K562 (cell line): Measurements from ENCODE around the gene KLHL22. TPM values are rescaled to one million over a fixed set of nuclear protein-coding genes. Genes with fewer than 3 reads are reported as not detected.

ENCODE experiments used
- ATF1 ChIP-seq, 2 experiments: fragments of 450-650 bp in 1 of 2; IDR thresholded peaks; 2 replicates each; pipeline ENCODE4 v1.6.1; 2016; ENCODE audit warnings: missing compliant biosample characterization in 1 of 2, missing genetic modification characterization in 1 of 2
- FOS ChIP-seq: IDR thresholded peaks from 3 replicates; pipeline ENCODE4 v1.6.1; 2011; ENCODE audit not compliant: insufficient read length; ENCODE audit errors: extremely low read depth
- KDM5B ChIP-seq: fragments of 200-600 bp; sonication (generic); IDR thresholded peaks from 2 replicates; pipeline ENCODE4 v1.6.1; 2012; ENCODE audit warnings: low read depth, mild to moderate bottlenecking, moderate library complexity, low read length, control low read depth, inconsistent platforms; ENCODE audit not compliant: insufficient replicate concordance
- MECOM ChIP-seq: fragments of 250-450 bp; sonication (Bioruptor Pico); IDR thresholded peaks from 2 replicates; pipeline ENCODE4 v1.8.0; 2022; ENCODE audit warnings: inconsistent platforms
- MEF2D ChIP-seq: conservative IDR thresholded peaks from 2 replicates; pipeline ENCODE4 v1.6.1; 2016; ENCODE audit warnings: low read depth, missing genetic modification characterization, missing compliant biosample characterization
- NCOA1 ChIP-seq: fragments of 450-650 bp; IDR thresholded peaks from 2 replicates; pipeline ENCODE4 v1.6.1; 2016; ENCODE audit warnings: low read depth
- NFRKB ChIP-seq: fragments of 450-650 bp; IDR thresholded peaks from 2 replicates; pipeline ENCODE4 v1.6.1; 2016; ENCODE audit warnings: low read depth
- OTX1 ChIP-seq: fragments of 450-650 bp; formaldehyde crosslinking; IDR thresholded peaks from 2 replicates; pipeline ENCODE4 v1.4.0; 2022; ENCODE audit warnings: mild to moderate bottlenecking
- RAD21 ChIP-seq, 2 experiments: fragments of 250-450 bp in 1 of 2; fragments of 450-650 bp in 1 of 2; sonication (Bioruptor Pico) in 1 of 2; formaldehyde crosslinking in 1 of 2; IDR thresholded peaks in 1 of 2; conservative IDR thresholded peaks in 1 of 2; 2 replicates each; pipeline versions ENCODE4 v1.4.0 to v1.8.0; 2020 to 2022; ENCODE audit warnings: mild to moderate bottlenecking in 2 of 2, moderate library complexity in 1 of 2
- RAD51 ChIP-seq: fragments of 450-650 bp; IDR thresholded peaks from 2 replicates; pipeline ENCODE4 v1.7.1; 2016; ENCODE audit warnings: low read depth, mild to moderate bottlenecking, borderline replicate concordance
- SPI1 ChIP-seq: IDR thresholded peaks from 2 replicates; pipeline ENCODE4 v1.6.1; 2011; ENCODE audit warnings: low read depth, low read length, control low read depth, borderline replicate concordance
- TEAD1 ChIP-seq, 2 experiments: fragments of 450-650 bp in 1 of 2; sonication (generic) in 1 of 2; formaldehyde crosslinking; IDR thresholded peaks; 2 replicates each; pipeline versions ENCODE4 v1.4.0 to v1.8.0; 2020 to 2022; ENCODE audit warnings: mild to moderate bottlenecking in 2 of 2, missing genetic modification reagents in 1 of 2
- TEAD4 ChIP-seq, 2 experiments: sonication (generic) in 1 of 2; formaldehyde crosslinking in 1 of 2; IDR thresholded peaks; 2 replicates each; pipeline versions ENCODE4 v1.6.1 to v1.8.0; 2012 to 2022; ENCODE audit warnings: borderline replicate concordance in 1 of 2, inconsistent platforms in 1 of 2, low read length in 1 of 2, mild to moderate bottlenecking in 1 of 2, missing genetic modification reagents in 1 of 2
- ZFP1 ChIP-seq: fragments of 450-650 bp; formaldehyde crosslinking; IDR thresholded peaks from 2 replicates; pipeline ENCODE4 v1.4.0; 2020; ENCODE audit warnings: mild to moderate bottlenecking, mixed read lengths
- ZNF507 ChIP-seq: conservative IDR thresholded peaks from 2 replicates; pipeline ENCODE4 v1.6.1; 2017; ENCODE audit warnings: missing genetic modification characterization, missing compliant biosample characterization
- ZNF551 ChIP-seq: fragments of 250-450 bp; sonication (Bioruptor Pico); IDR thresholded peaks from 2 replicates; pipeline ENCODE4 v1.5.0; 2021; ENCODE audit warnings: mild to moderate bottlenecking, moderate library complexity
- polyA plus RNA-seq, 8 experiments: library from polyadenylated mRNA; depleted of rRNA in 4 of 8; stranded (reverse) in 5 of 8; unstranded in 3 of 8; fragments of >200 nt; fragmentation: Nextera tagmentation in 2 of 8; fragmentation: Illumina TruSeq in 1 of 8; extraction: Ambion mirVana in 2 of 8; extraction: Trizol in 1 of 8; gene quantifications; 2 replicates each; pipeline versions ENCODE4 v1.2.1 to v1.2.3, GENCODE V29; 2011 to 2014; ENCODE audit warnings: inconsistent platforms in 1 of 8, missing spikeins in 1 of 8
- total RNA-seq, 7 experiments: library from RNA; depleted of rRNA in 6 of 7; stranded (reverse); fragments of >200 nt in 6 of 7; fragmentation: Illumina TruSeq in 2 of 7; extraction: Trizol in 2 of 7; gene quantifications; 2 replicates each; pipeline versions ENCODE4 v1.2.1 to v1.2.3, GENCODE V29; 2011 to 2021; ENCODE audit warnings: low replicate concordance in 1 of 7
- TF ChIP-seq, protein P1 (sequence below): fragments of 450-650 bp; IDR thresholded peaks from 2 replicates; pipeline ENCODE4 v1.6.1; 2017; ENCODE audit warnings: antibody characterized with exemption, mild to moderate bottlenecking
- TF ChIP-seq, protein P2 (sequence below): fragments of 450-650 bp; IDR thresholded peaks from 2 replicates; pipeline ENCODE4 v1.7.0; 2016; ENCODE audit warnings: borderline replicate concordance
- TF ChIP-seq, protein P3 (sequence below): fragments of 450-650 bp; IDR thresholded peaks from 2 replicates; pipeline ENCODE4 v1.6.1; 2016; ENCODE audit warnings: missing biosample characterization, missing genetic modification characterization
- TF ChIP-seq, protein P4 (sequence below): fragments of 250-450 bp; sonication (Bioruptor Pico); IDR thresholded peaks from 2 replicates; pipeline ENCODE4 v1.9.0; 2021; ENCODE audit warnings: mild to moderate bottlenecking

The KLHL22 gene
- total and polyA plus RNA-seq, 9 of the 15 experiments (the other 6 are each of a cell fraction or from before 2014, with no cell fraction given) = 1.3 to 25.6 (median 15.2) TPM

DNA sequence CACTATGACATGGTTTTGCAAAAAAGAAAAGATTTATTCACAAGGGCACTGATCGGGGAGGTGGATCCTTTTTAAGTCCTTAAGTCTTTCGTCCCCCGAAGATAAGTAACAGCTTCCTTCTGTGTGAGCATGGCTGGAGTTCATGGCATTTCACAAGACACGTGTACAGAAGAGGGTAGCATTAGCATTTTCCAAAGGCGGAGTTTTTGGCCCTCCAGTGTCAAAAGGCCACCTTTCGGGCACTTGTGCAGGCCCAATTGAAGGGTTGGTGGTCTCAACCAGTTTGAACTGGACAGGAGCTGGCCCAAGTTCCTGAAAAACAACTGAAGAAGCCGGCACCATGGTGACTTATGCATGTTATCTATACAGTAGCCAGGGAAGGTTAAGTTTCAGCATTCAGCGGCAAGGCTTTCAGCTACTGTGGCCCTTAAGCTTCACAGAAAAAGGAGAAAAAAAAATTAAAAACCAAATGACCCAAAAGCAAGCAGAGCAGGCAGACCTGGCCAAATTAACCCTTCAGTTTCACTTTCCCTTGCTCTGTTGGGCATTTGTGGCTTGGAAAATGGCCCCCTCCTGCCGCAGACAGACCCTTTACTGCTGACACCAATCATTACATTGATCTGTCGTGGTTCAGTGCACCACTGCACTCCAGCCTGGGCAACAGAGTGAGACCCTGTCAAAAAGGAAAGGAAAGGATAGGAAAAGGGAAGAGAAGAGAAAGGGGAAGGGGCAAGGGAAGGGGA is 83.0 kb downstream of the KLHL22 start (continued):
- TF ChIP-seq ATF1 (CRISPR knock-in tag; IDR thresholded peaks at IDR 0.05) (no peak), ATF1 (tag; IDR thresholded peaks at IDR 0.05) (peak; percentile 18; the same call in 1 of the 2 replicates), SPI1 (peak; percentile 22; the same call in 1 of the 2 replicates), FOS (no peak), ZNF507 (tag) (no peak), RAD21 (CRISPR knock-in tag; conservative IDR thresholded peaks at IDR 0.05 in 1 of 2, IDR thresholded peaks at IDR 0.05 in 1 of 2) (no peak), RAD51 (0 out of 2 replicates have a peak, but pooled peaks have one; percentile 14), NCOA1 (0 out of 2 replicates have a peak, but pooled peaks have one; percentile 18), TEAD4 (IDR thresholded peaks at IDR 0.05; ENCODE audit: low read length) (peak; percentile 17; the same call in 1 of the 2 replicates), TEAD4 (CRISPR knock-in tag; IDR thresholded peaks at IDR 0.05; ENCODE audit: borderline replicate concordance) (peak; percentile 74; the same call in 1 of the 2 replicates), MEF2D (tag) (peak; percentile 36; the same call in 1 of the 2 replicates), KDM5B (peak; percentile 8), TEAD1 (CRISPR knock-in tag; IDR thresholded peaks at IDR 0.05) (peak; percentile 1 to 57; a peak in 1 of 4 replicates), MECOM (peak; percentile 25; the same call in 1 of the 2 replicates), OTX1 (peak; percentile 94; the same call in 1 of the 2 replicates), ZFP1 (no peak), NFRKB (peak; percentile 23; the same call in 1 of the 2 replicates), ZNF551 (CRISPR knock-in tag) (no peak)
- TF ChIP-seq, protein P1, sequence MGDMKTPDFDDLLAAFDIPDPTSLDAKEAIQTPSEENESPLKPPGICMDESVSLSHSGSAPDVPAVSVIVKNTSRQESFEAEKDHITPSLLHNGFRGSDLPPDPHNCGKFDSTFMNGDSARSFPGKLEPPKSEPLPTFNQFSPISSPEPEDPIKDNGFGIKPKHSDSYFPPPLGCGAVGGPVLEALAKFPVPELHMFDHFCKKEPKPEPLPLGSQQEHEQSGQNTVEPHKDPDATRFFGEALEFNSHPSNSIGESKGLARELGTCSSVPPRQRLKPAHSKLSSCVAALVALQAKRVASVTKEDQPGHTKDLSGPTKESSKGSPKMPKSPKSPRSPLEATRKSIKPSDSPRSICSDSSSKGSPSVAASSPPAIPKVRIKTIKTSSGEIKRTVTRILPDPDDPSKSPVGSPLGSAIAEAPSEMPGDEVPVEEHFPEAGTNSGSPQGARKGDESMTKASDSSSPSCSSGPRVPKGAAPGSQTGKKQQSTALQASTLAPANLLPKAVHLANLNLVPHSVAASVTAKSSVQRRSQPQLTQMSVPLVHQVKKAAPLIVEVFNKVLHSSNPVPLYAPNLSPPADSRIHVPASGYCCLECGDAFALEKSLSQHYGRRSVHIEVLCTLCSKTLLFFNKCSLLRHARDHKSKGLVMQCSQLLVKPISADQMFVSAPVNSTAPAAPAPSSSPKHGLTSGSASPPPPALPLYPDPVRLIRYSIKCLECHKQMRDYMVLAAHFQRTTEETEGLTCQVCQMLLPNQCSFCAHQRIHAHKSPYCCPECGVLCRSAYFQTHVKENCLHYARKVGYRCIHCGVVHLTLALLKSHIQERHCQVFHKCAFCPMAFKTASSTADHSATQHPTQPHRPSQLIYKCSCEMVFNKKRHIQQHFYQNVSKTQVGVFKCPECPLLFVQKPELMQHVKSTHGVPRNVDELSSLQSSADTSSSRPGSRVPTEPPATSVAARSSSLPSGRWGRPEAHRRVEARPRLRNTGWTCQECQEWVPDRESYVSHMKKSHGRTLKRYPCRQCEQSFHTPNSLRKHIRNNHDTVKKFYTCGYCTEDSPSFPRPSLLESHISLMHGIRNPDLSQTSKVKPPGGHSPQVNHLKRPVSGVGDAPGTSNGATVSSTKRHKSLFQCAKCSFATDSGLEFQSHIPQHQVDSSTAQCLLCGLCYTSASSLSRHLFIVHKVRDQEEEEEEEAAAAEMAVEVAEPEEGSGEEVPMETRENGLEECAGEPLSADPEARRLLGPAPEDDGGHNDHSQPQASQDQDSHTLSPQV = no peak
- TF ChIP-seq, protein P2, sequence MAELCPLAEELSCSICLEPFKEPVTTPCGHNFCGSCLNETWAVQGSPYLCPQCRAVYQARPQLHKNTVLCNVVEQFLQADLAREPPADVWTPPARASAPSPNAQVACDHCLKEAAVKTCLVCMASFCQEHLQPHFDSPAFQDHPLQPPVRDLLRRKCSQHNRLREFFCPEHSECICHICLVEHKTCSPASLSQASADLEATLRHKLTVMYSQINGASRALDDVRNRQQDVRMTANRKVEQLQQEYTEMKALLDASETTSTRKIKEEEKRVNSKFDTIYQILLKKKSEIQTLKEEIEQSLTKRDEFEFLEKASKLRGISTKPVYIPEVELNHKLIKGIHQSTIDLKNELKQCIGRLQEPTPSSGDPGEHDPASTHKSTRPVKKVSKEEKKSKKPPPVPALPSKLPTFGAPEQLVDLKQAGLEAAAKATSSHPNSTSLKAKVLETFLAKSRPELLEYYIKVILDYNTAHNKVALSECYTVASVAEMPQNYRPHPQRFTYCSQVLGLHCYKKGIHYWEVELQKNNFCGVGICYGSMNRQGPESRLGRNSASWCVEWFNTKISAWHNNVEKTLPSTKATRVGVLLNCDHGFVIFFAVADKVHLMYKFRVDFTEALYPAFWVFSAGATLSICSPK = no peak
- TF ChIP-seq, protein P3, sequence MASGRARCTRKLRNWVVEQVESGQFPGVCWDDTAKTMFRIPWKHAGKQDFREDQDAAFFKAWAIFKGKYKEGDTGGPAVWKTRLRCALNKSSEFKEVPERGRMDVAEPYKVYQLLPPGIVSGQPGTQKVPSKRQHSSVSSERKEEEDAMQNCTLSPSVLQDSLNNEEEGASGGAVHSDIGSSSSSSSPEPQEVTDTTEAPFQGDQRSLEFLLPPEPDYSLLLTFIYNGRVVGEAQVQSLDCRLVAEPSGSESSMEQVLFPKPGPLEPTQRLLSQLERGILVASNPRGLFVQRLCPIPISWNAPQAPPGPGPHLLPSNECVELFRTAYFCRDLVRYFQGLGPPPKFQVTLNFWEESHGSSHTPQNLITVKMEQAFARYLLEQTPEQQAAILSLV (tag) = no peak
- TF ChIP-seq, protein P4, sequence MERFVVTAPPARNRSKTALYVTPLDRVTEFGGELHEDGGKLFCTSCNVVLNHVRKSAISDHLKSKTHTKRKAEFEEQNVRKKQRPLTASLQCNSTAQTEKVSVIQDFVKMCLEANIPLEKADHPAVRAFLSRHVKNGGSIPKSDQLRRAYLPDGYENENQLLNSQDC (CRISPR knock-in tag) = no peak
